OCI-LY7 (cell line): ENCODE data around the gene FAM199X. TPM values are rescaled to one million over a fixed set of nuclear protein-coding genes. Genes with fewer than 3 reads are reported as not detected.

Experiments
- total RNA-seq, 2 experiments: library from RNA; depleted of rRNA in 1 of 2; stranded (reverse); fragments of >200 nt in 1 of 2; shearing (Covaris generic) in 1 of 2; gene quantifications; 2 replicates each; pipeline ENCODE4 v1.2.3, GENCODE V29; 2014 to 2022

Gene FAM199X
- total RNA-seq, 2 experiments from 2014 or later, result 10.6 to 19.2 TPM

Other genes starting within 250 kb of the FAM199X start
- 11.2 and 13.7 TPM in 2 replicates for gene TMSB15B, start 203.8 kb upstream of the FAM199X start, total RNA-seq (2014; rRNA removed; shearing (Covaris generic))
- 23.6 and 24.3 TPM in 2 replicates for gene TMSB15B, start 203.8 kb upstream of the FAM199X start, total RNA-seq (2022)
- gene H2BW1, start 152.7 kb upstream of the FAM199X start, total RNA-seq (2014; rRNA removed; shearing (Covaris generic)), result not detected in 2 replicates
- not detected in 2 replicates for gene H2BW1, start 152.7 kb upstream of the FAM199X start, total RNA-seq (2022)
- not detected in 2 replicates for gene H2BW2, start 126.5 kb upstream of the FAM199X start, total RNA-seq (2014; rRNA removed; shearing (Covaris generic))
- gene H2BW2, start 126.5 kb upstream of the FAM199X start, total RNA-seq (2022), result not detected in 2 replicates
- gene TMSB15C, start 90.2 kb upstream of the FAM199X start, total RNA-seq (2014; rRNA removed; shearing (Covaris generic)), result 5.4 and 11.3 TPM in 2 replicates
- gene TMSB15C, start 90.2 kb upstream of the FAM199X start, total RNA-seq (2022), result 9.0 and 10.6 TPM in 2 replicates
- 12.1 and 24.5 TPM in 2 replicates for gene ZCCHC18, start 53.9 kb upstream of the FAM199X start, total RNA-seq (2014; rRNA removed; shearing (Covaris generic))
- 4.5 and 4.6 TPM in 2 replicates for gene ZCCHC18, start 53.9 kb upstream of the FAM199X start, total RNA-seq (2022)
- gene SLC25A53, start 9.4 kb upstream of the FAM199X start, total RNA-seq (2014; rRNA removed; shearing (Covaris generic)), result 15.6 and 23.1 TPM in 2 replicates
- gene SLC25A53, start 9.4 kb upstream of the FAM199X start, total RNA-seq (2022), result 4.8 and 5.5 TPM in 2 replicates
- gene ESX1, start 88.5 kb downstream of the FAM199X start, total RNA-seq (2014; rRNA removed; shearing (Covaris generic)), result not detected in 2 replicates
- not detected in 2 replicates for gene ESX1, start 88.5 kb downstream of the FAM199X start, total RNA-seq (2022)